ENCODE results near the gene VRTN. TPM values are rescaled to one million over a fixed set of nuclear protein-coding genes. Genes with fewer than 3 reads are reported as not detected.

The VRTN gene
- total RNA-seq, 1 donor from 2014 or later, result not detected

GRCh38 chr14:74407021-74407800, 58.9 kb downstream of the VRTN start:
- no peak overlapping the region for H3K4me3 Mint-ChIP-seq
- H3K4me1 Mint-ChIP-seq (ENCODE audit: unreplicated experiment), result no peaks in the 10 kb centered on the region
- no peak overlapping the region for H3K27ac Mint-ChIP-seq

GRCh38 chr14:74407801-74408154, 59.5 kb downstream of the VRTN start:
- Mint-ChIP-seq H3K4me1 (ENCODE audit: unreplicated experiment) (no peaks in the 10 kb centered on the region), H3K27me3 (peaks cover 3% of the 10 kb centered on the region), H3K4me3 (no peak overlapping the region), H3K36me3 (no peaks in the 10 kb centered on the region), H3K9me3 (no peaks in the 10 kb centered on the region), H3K27ac (no peak overlapping the region)
- TF ChIP-seq CTCF (conservative IDR thresholded peaks at IDR 0.05), result no peak
- no peak for DNase-seq (ENCODE audit: extremely low spot score, unreplicated experiment)

More at GRCh38 chr14:74407021-74407800, 58.9 kb downstream of the VRTN start:
- H3K27me3 Mint-ChIP-seq, result peaks cover 3% of the 10 kb centered on the region
- no peaks in the 10 kb centered on the region for H3K36me3 Mint-ChIP-seq
- TF ChIP-seq CTCF (conservative IDR thresholded peaks at IDR 0.05), result no peak
- DNase-seq (ENCODE audit: extremely low spot score, unreplicated experiment), result no peak
- H3K9me3 Mint-ChIP-seq, result no peaks in the 10 kb centered on the region

GRCh38 chr14:74408870-74409269, 60.6 kb downstream of the VRTN start:
- no peaks in the 10 kb centered on the region for H3K36me3 Mint-ChIP-seq

GRCh38 chr14:74409441-74409840, 61.2 kb downstream of the VRTN start:
- Mint-ChIP-seq H3K9me3 (no peaks in the 10 kb centered on the region), H3K4me1 (ENCODE audit: unreplicated experiment) (peaks cover 8% of the 10 kb centered on the region), H3K27ac (no peak overlapping the region), H3K27me3 (peaks cover 16% of the 10 kb centered on the region), H3K36me3 (no peaks in the 10 kb centered on the region), H3K4me3 (no peak overlapping the region)
- no peak for DNase-seq (ENCODE audit: extremely low spot score, unreplicated experiment)
- no peak for TF ChIP-seq CTCF (conservative IDR thresholded peaks at IDR 0.05)

More at GRCh38 chr14:74408870-74409269, 60.6 kb downstream of the VRTN start:
- H3K4me3 Mint-ChIP-seq, result no peak overlapping the region
- peaks cover 2% of the 10 kb centered on the region for H3K4me1 Mint-ChIP-seq (ENCODE audit: unreplicated experiment)
- no peak overlapping the region for H3K27ac Mint-ChIP-seq
- DNase-seq (ENCODE audit: extremely low spot score, unreplicated experiment), result no peak
- peaks cover 13% of the 10 kb centered on the region for H3K27me3 Mint-ChIP-seq
- no peaks in the 10 kb centered on the region for H3K9me3 Mint-ChIP-seq
- no peak for TF ChIP-seq CTCF (conservative IDR thresholded peaks at IDR 0.05)

Other genes with a start within 250 kb of the VRTN start
- 0.12 TPM in 1 of 2 replicates, not detected in the other for gene VSX2, start 109.0 kb upstream of the VRTN start, total RNA-seq (ENCODE audit: low replicate concordance)
- gene ABCD4, start 45.5 kb upstream of the VRTN start, total RNA-seq (ENCODE audit: low replicate concordance), result 60.5 and 92.6 TPM in 2 replicates
- 0.36 and 0.71 TPM in 2 replicates for gene SYNDIG1L, start 77.7 kb downstream of the VRTN start, total RNA-seq (ENCODE audit: low replicate concordance)
- 165 and 409 TPM in 2 replicates for gene NPC2, start 144.8 kb downstream of the VRTN start, total RNA-seq (ENCODE audit: low replicate concordance)
- 32.0 and 33.4 TPM in 2 replicates for gene ISCA2, start 145.3 kb downstream of the VRTN start, total RNA-seq (ENCODE audit: low replicate concordance)

Measured in type B pancreatic cell (in vitro differentiated cells).